IMR-90 (cell line): ENCODE results near the gene MCTP1.
"Not testable (repeated sequence)": the region's sequence is repeated elsewhere in the genome, so short reads cannot be mapped to it uniquely, and the experiment has no call there.

Experiments used
- CEBPB ChIP-seq: IDR thresholded peaks from 2 replicates; pipeline ENCODE4 v1.6.1; 2012; ENCODE audit warnings: low read depth, low read length, improper control_type of control experiment
- CHD1 ChIP-seq: IDR thresholded peaks from 2 replicates; pipeline ENCODE4 v1.6.1; 2012; ENCODE audit warnings: low read depth, low read length, improper control_type of control experiment
- FOS ChIP-seq: fragments of 150-350 bp; IDR thresholded peaks from 2 replicates; pipeline ENCODE4 v1.6.1; 2016; ENCODE audit warnings: low read depth, low read length
- POLR2A ChIP-seq: IDR thresholded peaks from 2 replicates; pipeline ENCODE4 v1.6.1; 2012; ENCODE audit warnings: mild to moderate bottlenecking, low read depth, low read length
- RAD21 ChIP-seq: IDR thresholded peaks from 2 replicates; pipeline ENCODE4 v1.6.1; 2012; ENCODE audit warnings: low read length, improper control_type of control experiment
- TF ChIP-seq, protein P1 (sequence below): conservative IDR thresholded peaks from 2 replicates; pipeline ENCODE4 v1.5.1; 2012; ENCODE audit warnings: mild to moderate bottlenecking, low read depth, low read length, improper control_type of control experiment
- TF ChIP-seq, protein P2 (sequence below): fragments of 150-350 bp; IDR thresholded peaks from 2 replicates; pipeline ENCODE4 v1.6.1; 2017; ENCODE audit warnings: mild to moderate bottlenecking, antibody characterized with exemption, low read length, low read depth

GRCh38 chr5:95143858-95144257, 141.0 kb downstream of the MCTP1 start:
- TF ChIP-seq, protein P1, sequence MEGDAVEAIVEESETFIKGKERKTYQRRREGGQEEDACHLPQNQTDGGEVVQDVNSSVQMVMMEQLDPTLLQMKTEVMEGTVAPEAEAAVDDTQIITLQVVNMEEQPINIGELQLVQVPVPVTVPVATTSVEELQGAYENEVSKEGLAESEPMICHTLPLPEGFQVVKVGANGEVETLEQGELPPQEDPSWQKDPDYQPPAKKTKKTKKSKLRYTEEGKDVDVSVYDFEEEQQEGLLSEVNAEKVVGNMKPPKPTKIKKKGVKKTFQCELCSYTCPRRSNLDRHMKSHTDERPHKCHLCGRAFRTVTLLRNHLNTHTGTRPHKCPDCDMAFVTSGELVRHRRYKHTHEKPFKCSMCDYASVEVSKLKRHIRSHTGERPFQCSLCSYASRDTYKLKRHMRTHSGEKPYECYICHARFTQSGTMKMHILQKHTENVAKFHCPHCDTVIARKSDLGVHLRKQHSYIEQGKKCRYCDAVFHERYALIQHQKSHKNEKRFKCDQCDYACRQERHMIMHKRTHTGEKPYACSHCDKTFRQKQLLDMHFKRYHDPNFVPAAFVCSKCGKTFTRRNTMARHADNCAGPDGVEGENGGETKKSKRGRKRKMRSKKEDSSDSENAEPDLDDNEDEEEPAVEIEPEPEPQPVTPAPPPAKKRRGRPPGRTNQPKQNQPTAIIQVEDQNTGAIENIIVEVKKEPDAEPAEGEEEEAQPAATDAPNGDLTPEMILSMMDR = not testable (repeated sequence)
- not testable (repeated sequence) for TF ChIP-seq FOS, RAD21, POLR2A, CEBPB, CHD1
- TF ChIP-seq, protein P2, sequence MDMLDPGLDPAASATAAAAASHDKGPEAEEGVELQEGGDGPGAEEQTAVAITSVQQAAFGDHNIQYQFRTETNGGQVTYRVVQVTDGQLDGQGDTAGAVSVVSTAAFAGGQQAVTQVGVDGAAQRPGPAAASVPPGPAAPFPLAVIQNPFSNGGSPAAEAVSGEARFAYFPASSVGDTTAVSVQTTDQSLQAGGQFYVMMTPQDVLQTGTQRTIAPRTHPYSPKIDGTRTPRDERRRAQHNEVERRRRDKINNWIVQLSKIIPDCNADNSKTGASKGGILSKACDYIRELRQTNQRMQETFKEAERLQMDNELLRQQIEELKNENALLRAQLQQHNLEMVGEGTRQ = not testable (repeated sequence)
